Endodermal cell (in vitro differentiated cells): ENCODE results near the gene GPR150. TPM values are rescaled to one million over a fixed set of nuclear protein-coding genes. Genes with fewer than 3 reads are reported as not detected.

Experiments used
- DNase-seq: peaks from one replicate; pipeline ENCODE4 v3.0.0-alpha.2; 2017
- H3K27ac ChIP-seq: 2 replicates; pipeline ENCODE4 v1.5.1; 2013; ENCODE audit warnings: mild to moderate bottlenecking, low read depth, low read length, moderate library complexity
- H3K27me3 ChIP-seq: 2 replicates; pipeline ENCODE4 v1.6.1; 2013; ENCODE audit warnings: mild to moderate bottlenecking, low read length, moderate library complexity; ENCODE audit not compliant: insufficient read depth, control insufficient read depth, poor library complexity, severe bottlenecking
- H3K36me3 ChIP-seq: 2 replicates; pipeline ENCODE4 v1.7.0; 2013; ENCODE audit warnings: mild to moderate bottlenecking, low read length, moderate library complexity; ENCODE audit not compliant: control insufficient read depth, insufficient read depth
- H3K4me1 ChIP-seq: one replicate; pipeline ENCODE4 v1.7.0; 2013; ENCODE audit warnings: low read length; ENCODE audit not compliant: control insufficient read depth, insufficient read depth
- H3K4me3 ChIP-seq: 2 replicates; pipeline ENCODE4 v1.5.1; 2013; ENCODE audit warnings: mild to moderate bottlenecking, low read length, moderate library complexity
- H3K9ac ChIP-seq: 2 replicates; pipeline ENCODE4 v1.6.1; 2013; ENCODE audit warnings: mild to moderate bottlenecking, low read length, moderate library complexity; ENCODE audit not compliant: poor library complexity, severe bottlenecking; ENCODE audit errors: extremely low read depth
- H3K9me3 ChIP-seq: 2 replicates; pipeline ENCODE4 v1.6.1; 2013; ENCODE audit warnings: mild to moderate bottlenecking, low read length, moderate library complexity; ENCODE audit not compliant: control insufficient read depth
- H3K27ac Mint-ChIP-seq: 2 replicates; pipeline ENCODE4 v1.8.0; 2020; ENCODE audit warnings: mixed read lengths
- H3K27me3 Mint-ChIP-seq: 2 replicates; pipeline ENCODE4 v1.8.0; 2021; ENCODE audit warnings: mild to moderate bottlenecking, mixed read lengths; ENCODE audit not compliant: insufficient read depth
- H3K36me3 Mint-ChIP-seq: 2 replicates; pipeline ENCODE4 v1.8.0; 2020; ENCODE audit warnings: low read depth, mixed read lengths
- H3K4me1 Mint-ChIP-seq: 2 replicates; pipeline ENCODE4 v1.8.0; 2020; ENCODE audit warnings: mixed read lengths
- H3K4me3 Mint-ChIP-seq: 2 replicates; pipeline ENCODE4 v1.8.0; 2020; ENCODE audit warnings: mild to moderate bottlenecking, moderate library complexity, mixed read lengths
- H3K9me3 Mint-ChIP-seq: 2 replicates; pipeline ENCODE4 v1.8.0; 2020; ENCODE audit warnings: mild to moderate bottlenecking, mixed read lengths
- WGBS, 2 experiments: methylation state at CpG; one replicate each; pipeline versions ENCODE4 v1.1.5 to v1.1.7; 2013; ENCODE audit warnings: missing lambda C conversion rate in 2 of 2, mixed read lengths in 1 of 2; ENCODE audit not compliant: insufficient coverage in 1 of 2, insufficient read length in 1 of 2; 5-methylcytosine and 5-hydroxymethylcytosine counted together
- total RNA-seq, 2 donors: library from RNA; stranded (reverse); fragmentation: NEBNext Ultra II Directional in 1 of 2; extraction: Animal tissue kit (Norgen Biotek cat#: 25700) in 1 of 2; gene quantifications; 2 replicates in 1 of 2; 3 replicates in 1 of 2; pipeline ENCODE4 v1.2.1, GENCODE V29; 2021
- TF ChIP-seq, protein P1 (sequence below): fragments of 200-600 bp; sonication (generic); conservative IDR thresholded peaks from 2 replicates; pipeline ENCODE4 v1.5.0; 2021; ENCODE audit warnings: antibody characterized with exemption, mild to moderate bottlenecking

Gene GPR150
- total RNA-seq, 2 donors from 2014 or later: 0.13 to 0.22 TPM

DNA sequence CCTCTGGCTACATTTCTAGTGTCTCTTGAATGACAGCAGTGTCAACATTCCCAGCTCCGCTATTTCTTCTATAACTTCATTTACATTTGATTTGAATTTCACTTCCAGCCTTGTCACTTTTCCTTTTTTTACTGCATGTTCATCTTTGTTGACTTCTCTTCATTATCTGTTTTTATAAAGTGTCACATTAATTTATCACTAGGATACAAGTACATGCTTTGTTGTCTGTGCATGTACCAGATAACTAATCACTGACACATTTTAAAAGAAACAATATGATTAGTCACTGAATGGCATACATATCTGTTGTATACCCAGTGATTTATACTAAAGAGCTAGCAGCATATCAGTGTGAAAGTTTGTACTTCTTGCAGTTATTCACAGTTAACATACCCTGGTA, 35.9 kb upstream of the GPR150 start:
- H3K9me3 ChIP-seq: no peaks in the 10 kb centered on the region
- no peak overlapping the region for H3K27ac Mint-ChIP-seq
- TF ChIP-seq, protein P1, sequence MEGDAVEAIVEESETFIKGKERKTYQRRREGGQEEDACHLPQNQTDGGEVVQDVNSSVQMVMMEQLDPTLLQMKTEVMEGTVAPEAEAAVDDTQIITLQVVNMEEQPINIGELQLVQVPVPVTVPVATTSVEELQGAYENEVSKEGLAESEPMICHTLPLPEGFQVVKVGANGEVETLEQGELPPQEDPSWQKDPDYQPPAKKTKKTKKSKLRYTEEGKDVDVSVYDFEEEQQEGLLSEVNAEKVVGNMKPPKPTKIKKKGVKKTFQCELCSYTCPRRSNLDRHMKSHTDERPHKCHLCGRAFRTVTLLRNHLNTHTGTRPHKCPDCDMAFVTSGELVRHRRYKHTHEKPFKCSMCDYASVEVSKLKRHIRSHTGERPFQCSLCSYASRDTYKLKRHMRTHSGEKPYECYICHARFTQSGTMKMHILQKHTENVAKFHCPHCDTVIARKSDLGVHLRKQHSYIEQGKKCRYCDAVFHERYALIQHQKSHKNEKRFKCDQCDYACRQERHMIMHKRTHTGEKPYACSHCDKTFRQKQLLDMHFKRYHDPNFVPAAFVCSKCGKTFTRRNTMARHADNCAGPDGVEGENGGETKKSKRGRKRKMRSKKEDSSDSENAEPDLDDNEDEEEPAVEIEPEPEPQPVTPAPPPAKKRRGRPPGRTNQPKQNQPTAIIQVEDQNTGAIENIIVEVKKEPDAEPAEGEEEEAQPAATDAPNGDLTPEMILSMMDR: no peak
- H3K4me3 Mint-ChIP-seq: no peak overlapping the region
- H3K27me3 ChIP-seq: no peaks in the 10 kb centered on the region
- H3K27ac ChIP-seq: no peak overlapping the region
- no peaks in the 10 kb centered on the region for H3K27me3 Mint-ChIP-seq
- H3K4me1 Mint-ChIP-seq: no peaks in the 10 kb centered on the region
- peaks cover 16% of the 10 kb centered on the region for H3K36me3 Mint-ChIP-seq
- no peak for DNase-seq
- H3K9ac ChIP-seq: no peak overlapping the region
- H3K9me3 Mint-ChIP-seq: no peaks in the 10 kb centered on the region
- no peak overlapping the region for H3K4me3 ChIP-seq
- H3K36me3 ChIP-seq: no peaks in the 10 kb centered on the region
- WGBS, 2 experiments: 89 to 100% methylated on average over 1 of the region's 1 CpG
- no peaks in the 10 kb centered on the region for H3K4me1 ChIP-seq

DNA sequence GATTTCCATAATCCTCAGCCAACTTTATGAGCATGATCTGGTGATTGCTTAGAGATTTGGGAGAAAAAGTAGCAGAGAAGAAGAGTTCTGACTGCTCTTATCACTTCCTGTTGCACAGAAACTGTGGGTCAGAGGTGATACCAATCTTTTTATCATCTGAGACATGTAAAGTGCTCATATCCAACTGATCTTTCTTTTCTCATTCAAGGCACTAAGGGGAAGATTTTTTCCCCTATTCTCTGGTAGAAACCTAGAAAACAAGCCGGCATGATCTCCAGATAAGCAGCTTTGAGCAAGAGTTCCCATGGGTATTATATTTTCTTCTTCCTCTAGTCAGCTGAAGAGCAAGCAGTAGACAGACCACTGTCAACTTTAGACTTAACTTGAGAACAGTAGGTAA, 29.0 kb upstream of the GPR150 start:
- peaks cover 13% of the 10 kb centered on the region for H3K36me3 Mint-ChIP-seq
- H3K27ac Mint-ChIP-seq: no peak overlapping the region
- H3K9me3 ChIP-seq: no peaks in the 10 kb centered on the region
- no peaks in the 10 kb centered on the region for H3K27me3 Mint-ChIP-seq
- 100% methylated on average over 1 of the region's 1 CpG for WGBS, 2 experiments
- H3K4me3 ChIP-seq: no peak overlapping the region
- no peaks in the 10 kb centered on the region for H3K9me3 Mint-ChIP-seq
- H3K36me3 ChIP-seq: no peaks in the 10 kb centered on the region
- DNase-seq: no peak
- no peak overlapping the region for H3K4me3 Mint-ChIP-seq
- no peak overlapping the region for H3K9ac ChIP-seq
- no peak overlapping the region for H3K27ac ChIP-seq
- no peaks in the 10 kb centered on the region for H3K4me1 ChIP-seq
- peaks cover 4% of the 10 kb centered on the region for H3K4me1 Mint-ChIP-seq
- no peaks in the 10 kb centered on the region for H3K27me3 ChIP-seq
- TF ChIP-seq, protein P1: no peak

DNA sequence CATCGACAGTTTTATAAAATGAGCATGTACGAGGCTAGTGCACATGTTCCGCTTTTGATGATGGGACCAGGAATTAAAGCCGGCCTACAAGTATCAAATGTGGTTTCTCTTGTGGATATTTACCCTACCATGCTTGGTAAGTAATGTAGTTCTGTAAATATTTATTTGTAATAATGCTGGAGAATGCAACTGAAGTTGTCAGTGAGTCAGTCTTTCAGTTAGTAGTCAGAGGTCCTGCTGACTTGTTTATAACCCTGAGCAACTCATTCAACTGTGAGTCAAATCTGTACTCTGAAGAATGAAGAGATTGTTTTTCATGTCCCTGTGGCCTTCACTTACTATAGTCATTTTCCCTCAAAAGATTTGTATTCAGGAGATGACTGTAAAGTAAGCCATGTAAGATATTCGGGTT, 28.4 kb upstream of the GPR150 start:
- TF ChIP-seq, protein P1: no peak
- no peak for DNase-seq
- Mint-ChIP-seq H3K27ac (no peak overlapping the region), H3K36me3 (peaks cover 13% of the 10 kb centered on the region), H3K9me3 (no peaks in the 10 kb centered on the region), H3K27me3 (no peaks in the 10 kb centered on the region), H3K4me1 (peaks cover 4% of the 10 kb centered on the region), H3K4me3 (no peak overlapping the region)
- Histone ChIP-seq H3K27ac (no peak overlapping the region), H3K4me3 (no peak overlapping the region), H3K4me1 (no peaks in the 10 kb centered on the region), H3K27me3 (no peaks in the 10 kb centered on the region), H3K9ac (no peak overlapping the region), H3K9me3 (no peaks in the 10 kb centered on the region), H3K36me3 (no peaks in the 10 kb centered on the region)
- 89 to 97% methylated on average over 4 to 5 of the region's 5 CpGs for WGBS, 2 experiments
